GM12891 (cell line): ENCODE measurements around the gene PTGDR2.

Experiments
- POLR2A ChIP-seq: IDR thresholded peaks from 2 replicates; pipeline ENCODE4 v1.6.1; 2011; ENCODE audit warnings: low read depth, low read length, control low read depth
- POLR2AphosphoS5 ChIP-seq: IDR thresholded peaks from 2 replicates; pipeline ENCODE4 v1.6.1; 2011; ENCODE audit warnings: low read depth, low read length, control low read depth

- no peak for TF ChIP-seq POLR2A
- no peak for TF ChIP-seq POLR2AphosphoS5
These were observed 35.5 kb upstream of the PTGDR2 start for GRCh38 chr11:60891103-60891741.
